Tibial nerve (tissue), 3 donors: ENCODE data around the gene TSHZ1.

ENCODE experiments used
- CTCF ChIP-seq, 5 experiments: fragments of 200-600 bp in 3 of 5; fragments of 450-650 bp in 2 of 5; sonication (generic) in 3 of 5; IDR thresholded peaks; one replicate each; pipeline ENCODE4 v1.5.1; 2016 to 2019; ENCODE audit warnings: antibody characterized with exemption in 5 of 5, mild to moderate bottlenecking in 3 of 5, moderate library complexity in 2 of 5
- POLR2A ChIP-seq, 2 donors: fragments of 450-650 bp; IDR thresholded peaks; one replicate each; pipeline ENCODE4 v1.6.1; 2017; ENCODE audit warnings: antibody characterized with exemption in 2 of 2, mild to moderate bottlenecking in 2 of 2, moderate library complexity in 2 of 2

GRCh38 chr18:75324686-75325257 lies 114.2 kb downstream of the TSHZ1 start:
- TF ChIP-seq CTCF (IDR thresholded peaks at IDR 0.05) = no peak
- TF ChIP-seq POLR2A (IDR thresholded peaks at IDR 0.05) = no peak
